Heart right ventricle (tissue), 16 donors: ENCODE data around the gene COL18A1. TPM values are rescaled to one million over a fixed set of nuclear protein-coding genes. Genes with fewer than 3 reads are reported as not detected.

Experiments used
- ATAC-seq, 8 donors: fragments of 200-7000 bp; cut with Tn5 transposase; one replicate each; pipeline ENCODE4 v1.9.1; 2020; ENCODE audit warnings: mild to moderate bottlenecking in 8 of 8, moderate library complexity in 8 of 8, moderate number of reproducible peaks in 1 of 8
- DNase-seq, 2 donors: peaks; one replicate each; pipeline ENCODE4 v3.0.0-alpha.2; 2020
- H3K27ac ChIP-seq, 10 donors: fragments of 200-600 bp; sonication (generic) in 2 of 10; one replicate each; pipeline versions ENCODE4 v1.5.0 to v1.8.0; 2020 to 2022; ENCODE audit warnings: mild to moderate bottlenecking in 3 of 10
- H3K27me3 ChIP-seq, 7 donors: fragments of 200-600 bp; one replicate each; pipeline ENCODE4 v1.8.0; 2021 to 2022; ENCODE audit warnings: mild to moderate bottlenecking in 2 of 7
- H3K36me3 ChIP-seq, 9 donors: fragments of 200-600 bp; sonication (generic) in 1 of 9; one replicate each; pipeline versions ENCODE4 v1.5.0 to v1.8.0; 2020 to 2022; ENCODE audit warnings: mild to moderate bottlenecking in 2 of 9
- H3K4me1 ChIP-seq, 9 donors: fragments of 200-600 bp; sonication (generic) in 1 of 9; one replicate each; pipeline versions ENCODE4 v1.5.0 to v1.8.0; 2020 to 2022; ENCODE audit warnings: mild to moderate bottlenecking in 4 of 9
- H3K4me3 ChIP-seq, 10 donors: fragments of 200-600 bp; sonication (generic) in 2 of 10; one replicate each; pipeline versions ENCODE4 v1.5.0 to v1.8.0; 2020 to 2022; ENCODE audit warnings: mild to moderate bottlenecking in 7 of 10, moderate library complexity in 2 of 10
- H3K9me3 ChIP-seq, 11 donors: fragments of 200-600 bp in 10 of 11; sonication (generic) in 2 of 11; one replicate each; pipeline versions ENCODE4 v1.5.0 to v1.8.0; 2013 to 2022; ENCODE audit warnings: mild to moderate bottlenecking in 2 of 11, control low read depth in 1 of 11, moderate library complexity in 1 of 11
- CTCF ChIP-seq, 9 donors: fragments of 200-600 bp; sonication (generic) in 2 of 9; IDR thresholded peaks; one replicate each; pipeline versions ENCODE4 v1.5.0 to v1.8.0; 2021 to 2022; ENCODE audit warnings: antibody characterized with exemption in 9 of 9, mild to moderate bottlenecking in 5 of 9, moderate library complexity in 1 of 9
- WGBS, 2 donors: extraction: QIAGEN DNeasy Blood & Tissue Kit; methylation state at CpG; one replicate each; pipeline ENCODE4 v1.1.7; 2013; ENCODE audit warnings: inconsistent platforms in 1 of 2; 5-methylcytosine and 5-hydroxymethylcytosine counted together
- intact Hi-C, 10 donors: fragments of 100-400 bp; cut with DNase I; formaldehyde crosslinking; loops; one replicate each; pipeline versions ENCODE4 v1.11.1 to v1.14.2; 2022
- polyA plus RNA-seq, 2 donors: library from polyadenylated mRNA; stranded (reverse); fragments of 200-250 nt; gene quantifications; one replicate each; pipeline ENCODE4 v1.2.3, GENCODE V29; 2013
- total RNA-seq, 10 donors: library from RNA; stranded (reverse); fragmentation: NEBNext Ultra II Directional in 3 of 10; extraction: Animal tissue kit (Norgen Biotek cat#: 25700) in 3 of 10; gene quantifications; one replicate each; pipeline versions ENCODE4 v1.2.1 to v1.2.4, GENCODE V29; 2021 to 2023
- donor health status: Arrhythmogenic right ventricular cardiomyopathy.
- donor health status: ischemic (EF 13 %, LVEDD 7.1; RV severe dilation, severe dysfunction).
- donor health status: healthy with polysubstance abuse.
- donor health status: DM: no; HTN: yes; CAD: no.
- donor health status: DM: no; HTN: no; CAD: no.
- donor health status: ischemic (EF 25% LVEDD 6.9; RV normal size, moderate dysfunction).
- donor health status: ischemic (EF 25% LVEDD 5.7; RV mildly dilated, moderate dysfunction).
- donor health status: healthy.
- donor health status: DM: yes; HTN: yes; CAD: no.
- donor health status: Ischemic cardiomyopathy.
- donor health status: ischemic (EF 35%, LVEDD 5.7; RV mildly dilated, moderate dysfunction).
- donor health status: nonischemic (EF 11% LVEDD 7.7; RV severe dilation, severe dysfunction).
- donor health status: DM: yes; HTN: yes; CAD: no.
- donor health status: PGD.
- donor health status: ischemic (EF 29% LVEDD 5.4; RV normal size, mild dysfunction).
- donor health status: nonischemic (EF 23%, LVEDD 6.1; RV moderate dilation, normal function).

COL18A1 gene
- total and polyA plus RNA-seq, 12 donors = 33.7 to 87.1 (median 52.6) TPM

GRCh38 chr21:45548711-45549491 lies 143.9 kb downstream of the COL18A1 start:
- WGBS, 2 donors = 85 to 88% methylated on average over 9 of the region's 9 CpGs
- no peak overlapping the region for H3K4me3 ChIP-seq
- ATAC-seq = no peak
- H3K9me3 ChIP-seq = peaks cover 0 to 7% (median 0%) of the 10 kb centered on the region in 11 donors
- peaks cover 0 to 10% (median 0%) of the 10 kb centered on the region in 7 donors for H3K27me3 ChIP-seq
- no peak for DNase-seq
- peaks cover 0 to 32% (median 0%) of the 10 kb centered on the region in 9 donors for H3K4me1 ChIP-seq
- no peaks in the 10 kb centered on the region for H3K36me3 ChIP-seq
- intact Hi-C loops = no loop called here
- no peak overlapping the region for H3K27ac ChIP-seq
- TF ChIP-seq CTCF (IDR thresholded peaks at IDR 0.05) = no peak

- ATAC-seq (peak in 1 of 8 donors; percentile 15), DNase-seq (no peak)
- no peak for TF ChIP-seq CTCF (IDR thresholded peaks at IDR 0.05)
- peaks cover 0 to 10% (median 0%) of the 10 kb centered on the region in 7 donors for H3K27me3 ChIP-seq
- H3K27ac ChIP-seq = peak overlapping the region in 3 of 10 donors; percentile 16 to 89 (median 29)
- no peaks in the 10 kb centered on the region for H3K36me3 ChIP-seq
- peak overlapping the region in 1 of 10 donors; percentile 27 for H3K4me3 ChIP-seq
- intact Hi-C loops = loop anchor here in 1 of 10 donors (5.0 to 10.0 kb wide), 2 partner anchors 258 to 375 kb away; no protein-coding TSS in a partner anchor
- peaks cover 0 to 7% (median 0%) of the 10 kb centered on the region in 11 donors for H3K9me3 ChIP-seq
- WGBS, 2 donors = 79% methylated on average over 14 to 15 of the region's 15 CpGs
- H3K4me1 ChIP-seq = peaks cover 0 to 32% (median 0%) of the 10 kb centered on the region in 9 donors
Observed at GRCh38 chr21:45549626-45550463, 144.9 kb downstream of the COL18A1 start.

- H3K4me1 ChIP-seq = peaks cover 0 to 35% (median 2%) of the 10 kb centered on the region in 9 donors
- WGBS, 2 donors = 52 to 59% methylated on average over 17 of the region's 17 CpGs
- H3K36me3 ChIP-seq = no peaks in the 10 kb centered on the region
- DNase-seq (no peak), ATAC-seq (peak in 4 of 8 donors; percentile 4 to 64 (median 52))
- H3K27me3 ChIP-seq = peaks cover 0 to 13% (median 0%) of the 10 kb centered on the region in 7 donors
- intact Hi-C loops = loop anchor here in 1 of 10 donors (5.0 to 10.0 kb wide), 2 partner anchors 258 to 374 kb away; no protein-coding TSS in a partner anchor
- peak overlapping the region in 3 of 10 donors; percentile 16 to 89 (median 44) for H3K27ac ChIP-seq
- H3K9me3 ChIP-seq = peaks cover 0 to 7% (median 0%) of the 10 kb centered on the region in 11 donors
- peak overlapping the region in 1 of 10 donors; percentile 27 for H3K4me3 ChIP-seq
- no peak for TF ChIP-seq CTCF (IDR thresholded peaks at IDR 0.05)
Observed at GRCh38 chr21:45550522-45551210, 145.7 kb downstream of the COL18A1 start.
